Astrocyte (in vitro differentiated cells and primary cell): ENCODE results near the gene AHNAK2.

Experiments used
- CTCF ChIP-seq: IDR thresholded peaks from 2 replicates; pipeline ENCODE4 v1.5.1; 2011; ENCODE audit warnings: low read depth, mild to moderate bottlenecking, inconsistent platforms, low read length, moderate library complexity; ENCODE audit not compliant: insufficient read depth
- EZH2 ChIP-seq: IDR thresholded peaks from 2 replicates; pipeline ENCODE4 v1.6.1; 2012; ENCODE audit warnings: mild to moderate bottlenecking, low read length, inconsistent platforms; ENCODE audit not compliant: insufficient read depth

GRCh38 chr14:105011312-105011990 is 33.3 kb upstream of the AHNAK2 start:
- TF ChIP-seq CTCF (no peak), EZH2 (no peak)
